ENCODE data around the gene AGBL5.

AGBL5 gene

DNA sequence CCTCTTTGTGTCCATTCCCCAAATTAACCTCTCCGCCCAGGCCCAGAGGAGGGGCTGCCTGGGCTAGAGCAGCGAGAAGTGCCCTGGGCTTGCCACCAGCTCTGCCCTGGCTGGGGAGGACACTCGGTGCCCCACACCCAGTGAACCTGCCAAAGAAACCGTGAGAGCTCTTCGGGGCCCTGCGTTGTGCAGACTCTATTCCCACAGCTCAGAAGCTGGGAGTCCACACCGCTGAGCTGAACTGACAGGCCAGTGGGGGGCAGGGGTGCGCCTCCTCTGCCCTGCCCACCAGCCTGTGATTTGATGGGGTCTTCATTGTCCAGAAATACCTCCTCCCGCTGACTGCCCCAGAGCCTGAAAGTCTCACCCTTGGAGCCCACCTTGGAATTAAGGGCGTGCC lies 48.6 kb downstream of the AGBL5 start:
- H3K27ac ChIP-seq (replicated peaks; ENCODE audit: low read length) = no peak overlapping the region

DNA sequence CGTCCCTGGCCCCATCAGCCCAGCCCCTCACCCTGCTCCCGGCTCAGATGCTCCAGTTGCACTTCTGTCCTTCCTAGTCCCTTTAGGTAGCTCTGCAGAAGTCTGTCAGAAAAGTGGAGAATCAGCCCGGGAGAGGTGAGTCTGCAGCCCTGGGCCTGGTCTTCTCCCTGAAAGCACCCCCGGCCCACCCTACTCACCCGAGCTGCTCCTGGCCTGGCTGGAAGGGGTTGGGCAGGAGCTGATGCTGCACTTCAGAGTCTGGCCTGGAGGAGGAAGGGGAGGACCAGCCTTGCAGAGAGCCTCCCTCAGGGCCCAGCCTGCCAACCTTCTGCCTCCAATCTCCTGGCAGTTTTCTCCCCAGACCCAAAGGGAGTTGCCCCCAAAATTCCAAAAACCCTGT lies 50.9 kb downstream of the AGBL5 start:
- no peak overlapping the region for H3K4me2 ChIP-seq (ENCODE audit: insufficient read depth, low read length, poor library complexity, severe bottlenecking)
- H3K9ac ChIP-seq (ENCODE audit: low read depth, low read length, poor library complexity) = no peak overlapping the region
- no peak overlapping the region for H2AFZ ChIP-seq (ENCODE audit: low read length)
- H3K4me3 ChIP-seq (ENCODE audit: low read length in 2 of 2) = no peak overlapping the region
- H3K27ac ChIP-seq (replicated peaks; ENCODE audit: low read length) = no peak overlapping the region
- no peaks in the 10 kb centered on the region for H3K79me1 ChIP-seq (ENCODE audit: low read depth, low read length)
- H2BK12ac ChIP-seq (ENCODE audit: low read length) = no peak overlapping the region
- H3K18ac ChIP-seq (ENCODE audit: low read length) = no peak overlapping the region
- H4K8ac ChIP-seq (ENCODE audit: low read depth, low read length) = no peak overlapping the region
- no peak for DNase-seq (ENCODE audit: low spot score)
- H3K23ac ChIP-seq (ENCODE audit: low read depth, low read length, poor library complexity) = no peak overlapping the region
- H3K14ac ChIP-seq (ENCODE audit: low read length) = no peak overlapping the region
- no peak overlapping the region for H2BK120ac ChIP-seq (ENCODE audit: low read depth, low read length)
- H3K4ac ChIP-seq (ENCODE audit: low read length) = no peak overlapping the region
- H3K4me1 ChIP-seq (ENCODE audit: control insufficient read depth in 2 of 2, insufficient read depth in 1 of 2, low read depth in 1 of 2, low read length in 2 of 2) = peaks cover 0 to 4% of the 10 kb centered on the region in 2 donors
- no peak overlapping the region for H2BK15ac ChIP-seq (ENCODE audit: low read length)
- peak overlapping the region; percentile 31 for H2AK5ac ChIP-seq (ENCODE audit: low read depth, low read length)
- H2BK5ac ChIP-seq (ENCODE audit: low read length) = no peak overlapping the region
- no peak overlapping the region for H4K91ac ChIP-seq (ENCODE audit: low read depth, low read length, poor library complexity)
- peaks cover 0 to 21% (median 2%) of the 10 kb centered on the region in 3 experiments for H3K27me3 ChIP-seq (ENCODE audit: control insufficient read depth in 3 of 3, insufficient read depth in 3 of 3, low read depth in 1 of 3, low read length in 3 of 3)
- WGBS, 2 donors (ENCODE audit: extremely low coverage in 2 of 2, insufficient read length in 2 of 2, insufficient replicate concordance in 1 of 2) = no CpG with 5 or more reads among the region's 5 CpGs
- peaks cover 0 to 1% of the 10 kb centered on the region in 2 donors for H3K36me3 ChIP-seq (replicated peaks in 1 of 2; ENCODE audit: control insufficient read depth in 2 of 2, insufficient read depth in 2 of 2, low read length in 2 of 2)
- no peaks in the 10 kb centered on the region for H3K9me3 ChIP-seq (replicated peaks in 1 of 2; ENCODE audit: control insufficient read depth in 2 of 2, insufficient read depth in 1 of 2, low read depth in 1 of 2, low read length in 2 of 2)

More for the DNA sequence above, 48.6 kb downstream of the AGBL5 start:
- H3K4ac ChIP-seq (ENCODE audit: low read length) = no peak overlapping the region
- H3K4me3 ChIP-seq (ENCODE audit: low read length in 2 of 2) = no peak overlapping the region
- peak overlapping the region; percentile 53 for H2BK120ac ChIP-seq (ENCODE audit: low read depth, low read length)
- H3K4me2 ChIP-seq (ENCODE audit: insufficient read depth, low read length, poor library complexity, severe bottlenecking) = no peak overlapping the region
- H2AFZ ChIP-seq (ENCODE audit: low read length) = no peak overlapping the region
- H3K4me1 ChIP-seq (ENCODE audit: control insufficient read depth in 2 of 2, insufficient read depth in 1 of 2, low read depth in 1 of 2, low read length in 2 of 2) = peaks cover 0 to 4% of the 10 kb centered on the region in 2 donors
- H3K14ac ChIP-seq (ENCODE audit: low read length) = no peak overlapping the region
- H3K23ac ChIP-seq (ENCODE audit: low read depth, low read length, poor library complexity) = no peak overlapping the region
- H4K8ac ChIP-seq (ENCODE audit: low read depth, low read length) = no peak overlapping the region
- H3K9ac ChIP-seq (ENCODE audit: low read depth, low read length, poor library complexity) = no peak overlapping the region
- H2BK5ac ChIP-seq (ENCODE audit: low read length) = no peak overlapping the region
- peaks cover 0 to 16% (median 2%) of the 10 kb centered on the region in 3 experiments for H3K27me3 ChIP-seq (ENCODE audit: control insufficient read depth in 3 of 3, insufficient read depth in 3 of 3, low read depth in 1 of 3, low read length in 3 of 3)
- H2BK15ac ChIP-seq (ENCODE audit: low read length) = no peak overlapping the region
- H3K18ac ChIP-seq (ENCODE audit: low read length) = peak overlapping the region; percentile 22
- peaks cover 0 to 1% of the 10 kb centered on the region in 2 donors for H3K36me3 ChIP-seq (replicated peaks in 1 of 2; ENCODE audit: control insufficient read depth in 2 of 2, insufficient read depth in 2 of 2, low read length in 2 of 2)
- H2AK5ac ChIP-seq (ENCODE audit: low read depth, low read length) = no peak overlapping the region
- no peak overlapping the region for H2BK12ac ChIP-seq (ENCODE audit: low read length)
- H3K79me1 ChIP-seq (ENCODE audit: low read depth, low read length) = no peaks in the 10 kb centered on the region
- no CpG with 5 or more reads among the region's 10 CpGs for WGBS, 2 donors (ENCODE audit: extremely low coverage in 2 of 2, insufficient read length in 2 of 2, insufficient replicate concordance in 1 of 2)
- DNase-seq (ENCODE audit: low spot score) = no peak
- H3K9me3 ChIP-seq (replicated peaks in 1 of 2; ENCODE audit: control insufficient read depth in 2 of 2, insufficient read depth in 1 of 2, low read depth in 1 of 2, low read length in 2 of 2) = no peaks in the 10 kb centered on the region
- no peak overlapping the region for H4K91ac ChIP-seq (ENCODE audit: low read depth, low read length, poor library complexity)

DNA sequence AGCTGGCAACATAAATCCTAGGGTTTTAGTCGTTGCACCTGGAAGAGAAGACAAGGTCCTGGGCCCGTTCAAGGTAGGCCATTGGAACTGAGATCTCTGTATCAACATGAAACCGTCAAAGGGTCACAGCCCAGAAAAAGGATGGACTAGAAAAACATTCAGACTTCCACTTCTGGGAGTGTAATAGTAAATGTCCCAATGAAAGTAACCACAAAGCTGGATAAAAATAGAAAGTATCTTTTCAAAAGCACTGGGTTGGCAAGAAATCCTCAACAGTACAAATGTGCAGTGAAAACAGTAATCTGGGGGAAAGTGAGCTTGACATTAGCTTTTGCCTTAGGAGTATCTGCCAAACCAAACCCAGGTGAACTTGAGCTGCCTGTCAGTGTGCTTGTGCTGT lies 54.5 kb downstream of the AGBL5 start:
- no peak overlapping the region for H3K23ac ChIP-seq (ENCODE audit: low read depth, low read length, poor library complexity)
- H3K4me1 ChIP-seq (ENCODE audit: control insufficient read depth in 2 of 2, insufficient read depth in 1 of 2, low read depth in 1 of 2, low read length in 2 of 2) = no peaks in the 10 kb centered on the region
- H3K14ac ChIP-seq (ENCODE audit: low read length) = no peak overlapping the region
- H2BK12ac ChIP-seq (ENCODE audit: low read length) = no peak overlapping the region
- no peak overlapping the region for H3K9ac ChIP-seq (ENCODE audit: low read depth, low read length, poor library complexity)
- no peak overlapping the region for H4K8ac ChIP-seq (ENCODE audit: low read depth, low read length)
- no peak overlapping the region for H2AK5ac ChIP-seq (ENCODE audit: low read depth, low read length)
- H3K4me3 ChIP-seq (ENCODE audit: low read length in 2 of 2) = no peak overlapping the region
- peaks cover 0 to 21% (median 2%) of the 10 kb centered on the region in 3 experiments for H3K27me3 ChIP-seq (ENCODE audit: control insufficient read depth in 3 of 3, insufficient read depth in 3 of 3, low read depth in 1 of 3, low read length in 3 of 3)
- no peaks in the 10 kb centered on the region for H3K9me3 ChIP-seq (replicated peaks in 1 of 2; ENCODE audit: control insufficient read depth in 2 of 2, insufficient read depth in 1 of 2, low read depth in 1 of 2, low read length in 2 of 2)
- no CpG with 5 or more reads among the region's 3 CpGs for WGBS, 2 donors (ENCODE audit: extremely low coverage in 2 of 2, insufficient read length in 2 of 2, insufficient replicate concordance in 1 of 2)
- H3K27ac ChIP-seq (replicated peaks; ENCODE audit: low read length) = no peak overlapping the region
- no peak overlapping the region for H2AFZ ChIP-seq (ENCODE audit: low read length)
- no peak overlapping the region for H3K4me2 ChIP-seq (ENCODE audit: insufficient read depth, low read length, poor library complexity, severe bottlenecking)
- no peaks in the 10 kb centered on the region for H3K36me3 ChIP-seq (replicated peaks in 1 of 2; ENCODE audit: control insufficient read depth in 2 of 2, insufficient read depth in 2 of 2, low read length in 2 of 2)
- no peak overlapping the region for H2BK120ac ChIP-seq (ENCODE audit: low read depth, low read length)
- H3K4ac ChIP-seq (ENCODE audit: low read length) = no peak overlapping the region
- H2BK15ac ChIP-seq (ENCODE audit: low read length) = no peak overlapping the region
- H2BK5ac ChIP-seq (ENCODE audit: low read length) = no peak overlapping the region
- no peak overlapping the region for H3K18ac ChIP-seq (ENCODE audit: low read length)
- no peaks in the 10 kb centered on the region for H3K79me1 ChIP-seq (ENCODE audit: low read depth, low read length)
- H4K91ac ChIP-seq (ENCODE audit: low read depth, low read length, poor library complexity) = no peak overlapping the region
- DNase-seq (ENCODE audit: low spot score) = no peak

DNA sequence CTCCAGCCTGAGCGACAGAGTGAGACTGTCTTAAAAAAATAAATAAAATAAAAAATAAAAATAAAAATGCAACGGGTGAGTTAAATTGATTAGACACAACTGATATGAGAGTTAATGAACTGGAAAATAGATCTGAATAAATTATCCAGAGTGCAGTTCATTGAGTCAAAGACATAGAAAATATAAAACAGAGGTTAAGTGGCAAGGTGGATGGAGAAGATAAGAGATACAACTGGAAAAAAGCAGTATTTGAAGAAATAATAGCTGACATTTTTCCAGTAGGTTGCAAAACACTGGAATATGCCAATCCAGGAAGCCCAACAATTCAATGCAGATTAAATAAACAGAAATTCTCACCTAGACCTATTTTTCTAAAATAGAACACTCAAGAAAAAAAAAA lies 56.8 kb downstream of the AGBL5 start:
- WGBS, 2 donors (ENCODE audit: extremely low coverage in 2 of 2, insufficient read length in 2 of 2, insufficient replicate concordance in 1 of 2) = no CpG with 5 or more reads among the region's 2 CpGs

More for the DNA sequence above, 56.8 kb downstream of the AGBL5 start:
- no peak for DNase-seq (ENCODE audit: low spot score)
- Histone ChIP-seq H2BK12ac (ENCODE audit: low read length) (no peak overlapping the region), H3K4ac (ENCODE audit: low read length) (no peak overlapping the region), H3K27ac (replicated peaks; ENCODE audit: low read length) (no peak overlapping the region), H2BK120ac (ENCODE audit: low read depth, low read length) (no peak overlapping the region), H3K4me1 (ENCODE audit: control insufficient read depth in 2 of 2, insufficient read depth in 1 of 2, low read depth in 1 of 2, low read length in 2 of 2) (no peaks in the 10 kb centered on the region), H3K9ac (ENCODE audit: low read depth, low read length, poor library complexity) (no peak overlapping the region), H2BK15ac (ENCODE audit: low read length) (no peak overlapping the region), H2AFZ (ENCODE audit: low read length) (no peak overlapping the region), H3K9me3 (replicated peaks in 1 of 2; ENCODE audit: control insufficient read depth in 2 of 2, insufficient read depth in 1 of 2, low read depth in 1 of 2, low read length in 2 of 2) (no peaks in the 10 kb centered on the region), H4K91ac (ENCODE audit: low read depth, low read length, poor library complexity) (no peak overlapping the region), H3K4me2 (ENCODE audit: insufficient read depth, low read length, poor library complexity, severe bottlenecking) (no peak overlapping the region), H3K14ac (ENCODE audit: low read length) (no peak overlapping the region), H3K27me3 (ENCODE audit: control insufficient read depth in 3 of 3, insufficient read depth in 3 of 3, low read depth in 1 of 3, low read length in 3 of 3) (peaks cover 0 to 23% (median 2%) of the 10 kb centered on the region in 3 experiments), H3K18ac (ENCODE audit: low read length) (no peak overlapping the region), H2BK5ac (ENCODE audit: low read length) (no peak overlapping the region), H2AK5ac (ENCODE audit: low read depth, low read length) (no peak overlapping the region), H3K79me1 (ENCODE audit: low read depth, low read length) (no peaks in the 10 kb centered on the region), H4K8ac (ENCODE audit: low read depth, low read length) (no peak overlapping the region), H3K23ac (ENCODE audit: low read depth, low read length, poor library complexity) (no peak overlapping the region), H3K36me3 (replicated peaks in 1 of 2; ENCODE audit: control insufficient read depth in 2 of 2, insufficient read depth in 2 of 2, low read length in 2 of 2) (no peaks in the 10 kb centered on the region), H3K4me3 (ENCODE audit: low read length in 2 of 2) (no peak overlapping the region)

Measured in neuronal stem cell (in vitro differentiated cells).